ENCODE results near the gene MED12L. TPM values are rescaled to one million over a fixed set of nuclear protein-coding genes. Genes with fewer than 3 reads are reported as not detected.
"Not testable (repeated sequence)": the region's sequence is repeated elsewhere in the genome, so short reads cannot be mapped to it uniquely, and the experiment has no call there.

The MED12L gene
- total and polyA plus RNA-seq, 8 donors, result 0.08 to 0.88 (median 0.45) TPM

DNA sequence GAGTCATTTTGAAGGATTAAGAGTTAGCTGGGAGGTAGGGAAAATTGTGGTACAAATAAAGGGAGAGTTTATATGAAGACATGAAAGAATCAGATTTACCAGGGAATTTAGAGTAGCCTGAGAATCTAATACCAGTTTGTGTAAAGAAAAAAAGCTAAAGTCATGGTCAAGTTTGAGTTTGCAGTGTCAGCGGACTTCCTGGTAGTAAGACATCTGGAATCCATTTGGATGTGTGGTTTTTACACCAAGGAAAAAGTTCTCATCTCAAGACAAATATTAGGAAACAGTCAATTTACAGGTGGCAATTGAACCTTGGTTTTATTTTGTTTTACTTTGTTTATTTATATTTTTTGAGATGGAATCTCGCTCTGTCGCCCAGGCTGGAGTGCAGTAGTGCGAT is 300.6 kb downstream of the MED12L start:
- no peak for FAIRE-seq
- no peaks in the 10 kb centered on the region for H3K4me1 ChIP-seq
- H3K27ac ChIP-seq, result no peak overlapping the region
- TF ChIP-seq, protein P1, sequence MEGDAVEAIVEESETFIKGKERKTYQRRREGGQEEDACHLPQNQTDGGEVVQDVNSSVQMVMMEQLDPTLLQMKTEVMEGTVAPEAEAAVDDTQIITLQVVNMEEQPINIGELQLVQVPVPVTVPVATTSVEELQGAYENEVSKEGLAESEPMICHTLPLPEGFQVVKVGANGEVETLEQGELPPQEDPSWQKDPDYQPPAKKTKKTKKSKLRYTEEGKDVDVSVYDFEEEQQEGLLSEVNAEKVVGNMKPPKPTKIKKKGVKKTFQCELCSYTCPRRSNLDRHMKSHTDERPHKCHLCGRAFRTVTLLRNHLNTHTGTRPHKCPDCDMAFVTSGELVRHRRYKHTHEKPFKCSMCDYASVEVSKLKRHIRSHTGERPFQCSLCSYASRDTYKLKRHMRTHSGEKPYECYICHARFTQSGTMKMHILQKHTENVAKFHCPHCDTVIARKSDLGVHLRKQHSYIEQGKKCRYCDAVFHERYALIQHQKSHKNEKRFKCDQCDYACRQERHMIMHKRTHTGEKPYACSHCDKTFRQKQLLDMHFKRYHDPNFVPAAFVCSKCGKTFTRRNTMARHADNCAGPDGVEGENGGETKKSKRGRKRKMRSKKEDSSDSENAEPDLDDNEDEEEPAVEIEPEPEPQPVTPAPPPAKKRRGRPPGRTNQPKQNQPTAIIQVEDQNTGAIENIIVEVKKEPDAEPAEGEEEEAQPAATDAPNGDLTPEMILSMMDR (IDR thresholded peaks at IDR 0.05), result no peak
- no peak for DNase-seq
- 80 to 95% methylated on average over 4 of the region's 4 CpGs for WGBS, 2 donors
- no peaks in the 10 kb centered on the region for H3K27me3 ChIP-seq
- H3K9me3 ChIP-seq, result no peaks in the 10 kb centered on the region
- no peak for ATAC-seq
- intact Hi-C loops (cut with DNase I), result no loop called here
- H3K4me3 ChIP-seq, result no peak overlapping the region
- no peaks in the 10 kb centered on the region for H3K36me3 ChIP-seq

GRCh38 chr3:151387432-151387831 is 302.0 kb downstream of the MED12L start:
- intact Hi-C loops (cut with DNase I), result no loop called here
- H3K4me1 ChIP-seq, result no peaks in the 10 kb centered on the region
- no peak overlapping the region for H3K4me3 ChIP-seq
- no peaks in the 10 kb centered on the region for H3K36me3 ChIP-seq
- H3K9me3 ChIP-seq, result no peaks in the 10 kb centered on the region
- H3K27ac ChIP-seq, result no peak overlapping the region
- 83 to 91% methylated on average over 5 of the region's 5 CpGs for WGBS, 2 donors
- H3K27me3 ChIP-seq, result no peaks in the 10 kb centered on the region
- ATAC-seq (no peak), FAIRE-seq (no peak), DNase-seq (no peak)
- TF ChIP-seq, protein P1 (IDR thresholded peaks at IDR 0.05), result no peak

DNA sequence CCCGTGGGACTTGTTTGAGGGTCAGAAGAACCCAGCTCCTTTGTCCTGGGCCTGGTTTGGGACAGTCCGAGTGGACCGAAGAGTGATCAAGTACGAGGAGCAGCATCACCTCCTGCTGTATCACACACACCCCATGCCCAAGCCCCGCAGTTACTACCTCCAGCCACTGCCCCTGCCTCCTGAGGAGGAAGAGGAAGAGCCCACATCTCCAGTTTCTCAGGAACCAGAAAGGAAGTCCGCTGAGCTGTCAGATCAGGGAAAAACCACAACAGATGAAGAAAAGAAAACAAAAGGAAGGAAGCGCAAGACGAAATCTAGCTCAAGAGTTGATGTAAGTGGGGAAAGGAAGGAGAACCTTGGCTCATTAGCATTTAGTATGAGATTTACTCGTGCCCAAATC is 302.4 kb downstream of the MED12L start:
- intact Hi-C loops (cut with DNase I), result no loop called here
- no peak for FAIRE-seq
- TF ChIP-seq, protein P1 (IDR thresholded peaks at IDR 0.05), result no peak
- 86 to 92% methylated on average over 9 of the region's 9 CpGs for WGBS, 2 donors
- DNase-seq, result no peak
- no peak for ATAC-seq
- H3K36me3 ChIP-seq, result no peaks in the 10 kb centered on the region
- H3K27ac ChIP-seq, result no peak overlapping the region
- H3K9me3 ChIP-seq, result no peaks in the 10 kb centered on the region
- H3K4me1 ChIP-seq, result no peaks in the 10 kb centered on the region
- no peak overlapping the region for H3K4me3 ChIP-seq
- no peaks in the 10 kb centered on the region for H3K27me3 ChIP-seq

- intact Hi-C loops (cut with DNase I), result no loop called here
- Histone ChIP-seq H3K4me3 (no peak overlapping the region), H3K9me3 (no peaks in the 10 kb centered on the region), H3K36me3 (no peaks in the 10 kb centered on the region), H3K27me3 (no peaks in the 10 kb centered on the region), H3K27ac (no peak overlapping the region), H3K4me1 (no peaks in the 10 kb centered on the region)
- TF ChIP-seq, protein P1 (IDR thresholded peaks at IDR 0.05), result no peak
- DNase-seq (no peak), FAIRE-seq (no peak), ATAC-seq (no peak)
- 66 to 73% methylated on average over 2 of the region's 2 CpGs for WGBS, 2 donors
These were observed 306.3 kb downstream of the MED12L start for GRCh38 chr3:151391720-151392119.

DNA sequence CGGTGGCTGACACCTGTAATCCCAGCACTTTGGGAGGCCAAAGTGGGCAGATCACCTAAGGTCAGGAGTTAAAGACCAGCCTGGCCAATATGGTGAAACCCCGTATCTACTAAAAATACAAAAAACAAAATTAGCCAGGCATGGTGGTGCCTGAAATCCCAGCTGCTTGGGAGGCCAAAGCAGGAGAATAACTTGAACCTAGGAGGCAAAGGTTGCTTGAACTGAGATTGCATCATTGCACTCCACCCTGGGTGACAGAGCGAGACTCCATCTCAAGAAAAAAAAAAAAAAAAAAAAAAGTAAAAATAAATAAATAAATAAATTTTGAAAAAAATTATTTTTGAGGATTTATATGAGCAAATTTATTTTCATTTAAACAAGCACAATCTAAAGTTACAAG is 306.7 kb downstream of the MED12L start:
- FAIRE-seq, H3K27me3 ChIP-seq: not testable (repeated sequence)

More for the DNA sequence above, 306.7 kb downstream of the MED12L start:
- H3K9me3 ChIP-seq; H3K4me3 ChIP-seq; intact Hi-C loops (cut with DNase I); DNase-seq; H3K4me1 ChIP-seq; H3K36me3 ChIP-seq; ATAC-seq; H3K27ac ChIP-seq: not testable (repeated sequence)
- WGBS, 2 donors, result 92 to 98% methylated on average over 3 of the region's 3 CpGs
